IPS DF 6.9 (cell line): ENCODE results near the gene OCSTAMP.

Experiments
- DNase-seq: peaks from one replicate; pipeline ENCODE4 v3.0.0-alpha.2; 2013; ENCODE audit warnings: low read depth, low spot score
- H3K27ac ChIP-seq: one replicate; pipeline ENCODE4 v1.5.1; 2013; ENCODE audit warnings: low read length, control low read depth
- H3K27me3 ChIP-seq: 2 replicates; pipeline ENCODE4 v1.6.1; 2013; ENCODE audit warnings: mild to moderate bottlenecking, low read length; ENCODE audit not compliant: control insufficient read depth, insufficient read depth
- H3K36me3 ChIP-seq: 2 replicates; pipeline ENCODE4 v1.6.1; 2013; ENCODE audit warnings: low read length; ENCODE audit not compliant: control insufficient read depth, insufficient read depth
- H3K4me1 ChIP-seq: 2 replicates; pipeline ENCODE4 v1.6.1; 2013; ENCODE audit warnings: low read length; ENCODE audit not compliant: control insufficient read depth, insufficient read depth
- H3K4me3 ChIP-seq: 2 replicates; pipeline ENCODE4 v1.5.1; 2013; ENCODE audit warnings: mild to moderate bottlenecking, low read length
- H3K9me3 ChIP-seq: 2 replicates; pipeline ENCODE4 v1.6.1; 2013; ENCODE audit warnings: low read length, inconsistent platforms; ENCODE audit not compliant: control insufficient read depth, insufficient read depth
- WGBS: extraction: QIAGEN DNeasy Blood & Tissue Kit; methylation state at CpG from one replicate; pipeline ENCODE4 v1.1.7; 2013; ENCODE audit warnings: mixed read lengths, missing lambda C conversion rate; ENCODE audit not compliant: insufficient read length, insufficient coverage; 5-methylcytosine and 5-hydroxymethylcytosine counted together

OCSTAMP gene

DNA sequence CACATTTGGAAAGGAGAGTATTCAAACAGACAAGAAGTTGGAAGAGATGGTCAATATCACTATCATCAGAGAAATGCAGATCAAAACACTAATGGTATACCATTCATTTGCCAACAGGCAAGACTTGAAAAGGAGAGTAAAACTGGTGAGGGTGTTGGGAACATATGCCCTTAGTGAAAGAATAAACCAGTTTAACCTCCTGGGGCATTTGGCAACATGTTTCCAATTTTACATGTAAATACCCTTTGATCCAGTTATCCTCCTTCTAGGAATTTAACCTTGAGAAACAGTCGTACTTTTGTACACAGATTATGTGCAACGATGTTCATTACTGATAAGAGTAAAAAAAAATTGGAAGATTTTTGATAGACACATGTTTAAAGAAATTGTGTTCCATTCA is 34.1 kb upstream of the OCSTAMP start:
- Histone ChIP-seq H3K27ac (no peak overlapping the region), H3K27me3 (no peaks in the 10 kb centered on the region), H3K4me3 (no peak overlapping the region), H3K4me1 (peaks cover 5% of the 10 kb centered on the region), H3K36me3 (no peaks in the 10 kb centered on the region), H3K9me3 (no peaks in the 10 kb centered on the region)
- no peak for DNase-seq
- WGBS: no CpG with 5 or more reads among the region's 2 CpGs

DNA sequence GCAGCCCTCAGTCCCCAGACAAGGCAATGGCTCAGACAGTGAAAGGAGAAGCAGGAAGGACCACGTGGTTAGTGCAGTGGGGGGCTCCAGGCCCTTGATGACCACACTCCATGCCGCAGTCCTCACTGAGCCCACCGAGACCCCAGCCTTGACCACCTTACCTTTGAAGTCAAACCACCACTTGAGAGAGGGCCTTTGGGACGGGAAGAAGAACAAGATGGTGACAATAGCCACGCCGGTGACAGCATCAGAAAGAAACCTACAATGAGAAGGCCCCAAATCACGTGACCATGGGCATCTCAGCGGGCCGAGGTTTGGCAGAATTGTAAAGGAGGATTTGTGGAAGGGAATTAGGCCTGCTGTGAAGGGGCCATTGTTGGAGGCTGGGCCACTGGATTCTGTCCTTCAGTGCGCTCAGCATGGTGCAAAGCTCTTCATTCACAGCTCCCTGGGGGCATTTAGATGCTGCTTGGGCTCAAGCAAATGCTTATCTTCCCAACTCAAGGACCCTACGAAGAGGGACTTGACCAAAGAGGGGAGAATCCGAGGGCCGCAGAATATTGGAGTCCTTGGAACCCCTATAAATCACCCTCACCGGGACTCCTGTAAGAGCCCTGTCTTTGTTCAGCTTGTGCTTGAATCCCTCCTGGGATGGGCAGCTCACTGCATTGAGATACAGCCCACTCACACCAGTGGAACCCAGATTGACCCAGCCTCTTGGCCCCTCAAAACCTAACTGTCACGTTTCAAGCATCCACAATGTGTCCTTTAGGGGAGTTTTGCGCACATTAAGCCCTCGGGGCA is 33.2 kb upstream of the OCSTAMP start:
- DNase-seq: peak; percentile 63
- no peak overlapping the region for H3K4me3 ChIP-seq
- no peaks in the 10 kb centered on the region for H3K27me3 ChIP-seq
- H3K4me1 ChIP-seq: peaks cover 5% of the 10 kb centered on the region
- no CpG with 5 or more reads among the region's 17 CpGs for WGBS
- H3K9me3 ChIP-seq: no peaks in the 10 kb centered on the region
- H3K36me3 ChIP-seq: no peaks in the 10 kb centered on the region
- no peak overlapping the region for H3K27ac ChIP-seq

DNA sequence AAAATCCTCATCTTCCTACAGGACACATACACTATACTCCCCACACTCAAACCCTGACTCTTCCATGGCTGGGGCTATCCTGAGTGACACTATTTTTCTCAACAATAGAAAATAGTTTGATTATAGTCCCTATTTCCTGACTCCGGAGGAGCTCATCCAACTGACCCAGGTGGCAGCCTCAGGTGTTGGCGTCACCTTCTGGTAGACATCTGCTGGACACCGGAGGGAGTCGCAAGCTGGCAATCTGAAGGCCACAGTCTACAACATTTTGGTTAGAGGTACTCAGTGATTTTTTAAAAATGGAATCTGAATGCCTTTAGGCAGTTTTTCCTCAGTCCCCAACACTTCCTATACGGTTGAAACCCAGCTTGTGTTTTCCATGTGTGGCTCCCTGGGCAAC is 32.2 kb upstream of the OCSTAMP start:
- H3K4me1 ChIP-seq: peaks cover 5% of the 10 kb centered on the region
- H3K9me3 ChIP-seq: no peaks in the 10 kb centered on the region
- H3K36me3 ChIP-seq: no peaks in the 10 kb centered on the region
- H3K27me3 ChIP-seq: no peaks in the 10 kb centered on the region
- no peak overlapping the region for H3K4me3 ChIP-seq
- H3K27ac ChIP-seq: no peak overlapping the region
- no peak for DNase-seq
- no CpG with 5 or more reads among the region's 5 CpGs for WGBS

DNA sequence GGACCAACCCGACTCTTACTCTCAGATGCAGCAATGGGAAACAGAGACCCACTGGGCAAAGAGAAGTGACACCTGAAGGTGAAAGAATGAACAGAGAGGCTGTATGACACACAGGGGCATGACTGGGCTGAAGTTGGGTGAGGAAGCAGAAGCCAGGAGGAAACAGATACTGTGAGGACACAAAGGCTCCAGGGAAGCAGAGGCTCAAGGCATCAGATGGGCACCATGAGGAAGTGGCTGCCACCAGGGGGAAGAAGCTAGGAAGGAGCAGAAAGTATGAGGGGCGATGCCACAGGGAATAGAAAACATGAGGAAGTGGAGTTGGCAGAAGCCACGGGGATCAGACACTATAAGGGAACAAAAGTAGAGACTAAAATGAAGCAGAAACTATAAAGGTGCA is 30.9 kb upstream of the OCSTAMP start:
- no peak overlapping the region for H3K4me3 ChIP-seq
- no CpG with 5 or more reads among the region's 3 CpGs for WGBS
- H3K36me3 ChIP-seq: no peaks in the 10 kb centered on the region
- no peak for DNase-seq
- no peaks in the 10 kb centered on the region for H3K27me3 ChIP-seq
- H3K27ac ChIP-seq: no peak overlapping the region
- H3K4me1 ChIP-seq: peaks cover 5% of the 10 kb centered on the region
- H3K9me3 ChIP-seq: no peaks in the 10 kb centered on the region

DNA sequence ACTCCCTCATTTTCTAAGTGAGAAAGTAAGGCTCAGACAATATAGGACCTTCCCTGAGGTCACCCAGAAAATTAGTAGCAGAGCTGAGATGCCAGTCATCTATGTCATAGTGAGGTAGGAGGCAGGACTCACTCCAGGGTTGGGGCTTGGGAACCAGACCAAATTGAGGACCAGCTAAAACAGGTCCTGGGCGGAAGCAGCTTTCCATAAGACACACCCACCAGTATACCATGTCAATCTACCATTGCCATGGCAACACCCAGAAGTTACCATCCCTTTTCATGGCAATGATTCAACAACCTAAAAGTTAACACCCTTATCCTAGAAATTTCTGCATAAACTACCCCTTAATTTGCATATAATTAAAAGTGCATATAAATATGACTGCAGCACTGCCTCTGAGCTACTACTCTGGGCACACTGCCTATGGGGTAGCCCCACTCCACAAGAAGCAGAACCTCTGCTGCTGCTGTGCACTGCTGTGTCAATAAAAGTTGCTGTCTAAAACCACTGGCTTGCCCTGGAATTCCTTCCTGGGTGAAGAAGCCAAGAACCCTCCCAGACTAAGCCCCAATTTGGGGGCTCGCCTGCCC is 30.3 kb upstream of the OCSTAMP start:
- no peak for DNase-seq
- H3K27ac ChIP-seq: no peak overlapping the region
- H3K36me3 ChIP-seq: no peaks in the 10 kb centered on the region
- H3K9me3 ChIP-seq: no peaks in the 10 kb centered on the region
- peaks cover 5% of the 10 kb centered on the region for H3K4me1 ChIP-seq
- H3K4me3 ChIP-seq: no peak overlapping the region
- WGBS: no CpG with 5 or more reads among the region's 2 CpGs
- H3K27me3 ChIP-seq: no peaks in the 10 kb centered on the region

DNA sequence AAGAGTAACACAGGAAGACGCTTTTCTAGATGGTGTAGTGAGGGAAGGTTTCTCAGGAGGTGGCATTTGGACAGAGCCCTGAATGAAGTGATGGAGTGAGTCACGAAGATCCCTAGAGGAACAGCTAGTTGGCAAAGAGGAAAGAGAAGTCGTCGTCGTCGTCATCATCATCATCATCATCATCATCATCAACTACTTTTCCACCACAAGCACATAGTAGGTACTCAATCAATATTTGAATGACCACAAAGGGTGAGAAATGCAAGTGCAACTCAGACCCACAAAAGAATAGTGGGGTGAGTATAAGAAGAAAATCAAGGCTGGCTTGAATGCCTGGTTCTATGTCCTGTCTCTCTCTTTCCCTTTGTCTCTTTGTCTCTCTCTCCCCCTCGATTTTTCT is 28.3 kb upstream of the OCSTAMP start:
- no peaks in the 10 kb centered on the region for H3K36me3 ChIP-seq
- H3K27ac ChIP-seq: no peak overlapping the region
- no peak overlapping the region for H3K4me3 ChIP-seq
- no peak for DNase-seq
- H3K9me3 ChIP-seq: no peaks in the 10 kb centered on the region
- peaks cover 3% of the 10 kb centered on the region; the same call in 1 of the 2 replicates for H3K4me1 ChIP-seq
- WGBS: no CpG with 5 or more reads among the region's 7 CpGs
- H3K27me3 ChIP-seq: no peaks in the 10 kb centered on the region

DNA sequence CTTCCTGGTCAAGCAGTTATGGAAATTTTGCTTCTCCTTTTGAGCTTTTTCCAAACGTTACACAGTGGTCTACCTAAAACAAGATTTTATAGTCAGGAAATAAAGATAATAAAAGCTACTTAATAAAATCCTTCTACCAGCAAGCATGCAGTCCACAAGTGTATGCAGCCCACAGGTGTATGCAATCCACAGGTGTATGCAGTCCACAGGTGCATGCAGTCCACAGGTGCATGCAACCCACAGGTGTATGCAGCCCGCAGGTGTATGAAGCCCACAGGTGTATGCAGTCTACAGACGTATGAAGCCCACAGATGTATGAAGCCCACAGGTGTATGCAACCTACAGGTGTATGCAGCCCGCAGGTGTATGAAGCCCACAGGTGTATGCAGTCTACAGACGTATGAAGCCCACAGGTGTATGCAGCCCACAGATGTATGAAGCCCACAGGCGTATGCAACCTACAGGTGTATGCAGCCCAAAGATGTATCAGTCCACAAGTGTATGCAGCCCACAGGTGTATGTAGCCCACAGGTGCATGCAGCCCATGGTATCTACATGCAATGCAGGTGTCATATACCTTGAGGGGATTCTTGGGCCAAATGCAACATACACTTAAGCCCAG is 26.4 kb upstream of the OCSTAMP start:
- Histone ChIP-seq H3K4me3 (no peak overlapping the region), H3K27me3 (no peaks in the 10 kb centered on the region), H3K27ac (no peak overlapping the region), H3K4me1 (no peaks in the 10 kb centered on the region), H3K36me3 (no peaks in the 10 kb centered on the region), H3K9me3 (no peaks in the 10 kb centered on the region)
- DNase-seq: no peak
- WGBS: no CpG with 5 or more reads among the region's 6 CpGs

DNA sequence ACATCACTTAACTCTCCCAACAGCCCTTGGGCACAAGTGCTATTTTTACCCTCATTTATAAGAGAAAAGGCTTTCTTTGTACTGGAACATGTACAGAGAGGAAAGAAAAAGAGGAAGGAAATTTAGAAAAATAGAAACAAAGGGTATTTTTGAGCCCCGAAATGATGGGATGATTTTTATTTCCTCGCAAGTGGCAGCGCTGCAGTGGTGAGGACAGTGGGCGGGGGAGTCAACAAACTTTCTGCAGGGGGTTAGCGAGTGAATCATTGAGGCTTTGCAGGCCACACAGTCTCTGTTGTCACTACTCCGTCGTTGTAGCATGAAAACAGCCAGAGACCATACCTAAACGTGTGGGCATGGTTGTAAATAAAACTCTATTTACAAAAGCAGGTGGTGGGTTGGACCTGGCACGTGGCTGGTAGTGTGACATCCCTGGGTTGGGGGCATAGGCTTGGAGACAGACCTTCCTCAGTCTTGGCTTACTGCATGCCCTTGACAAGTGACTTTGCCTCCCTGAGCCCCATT is 25.5 kb upstream of the OCSTAMP start:
- Histone ChIP-seq H3K36me3 (no peaks in the 10 kb centered on the region), H3K27ac (no peak overlapping the region), H3K4me3 (no peak overlapping the region), H3K27me3 (no peaks in the 10 kb centered on the region), H3K4me1 (no peaks in the 10 kb centered on the region), H3K9me3 (no peaks in the 10 kb centered on the region)
- no peak for DNase-seq
- WGBS: no CpG with 5 or more reads among the region's 9 CpGs

DNA sequence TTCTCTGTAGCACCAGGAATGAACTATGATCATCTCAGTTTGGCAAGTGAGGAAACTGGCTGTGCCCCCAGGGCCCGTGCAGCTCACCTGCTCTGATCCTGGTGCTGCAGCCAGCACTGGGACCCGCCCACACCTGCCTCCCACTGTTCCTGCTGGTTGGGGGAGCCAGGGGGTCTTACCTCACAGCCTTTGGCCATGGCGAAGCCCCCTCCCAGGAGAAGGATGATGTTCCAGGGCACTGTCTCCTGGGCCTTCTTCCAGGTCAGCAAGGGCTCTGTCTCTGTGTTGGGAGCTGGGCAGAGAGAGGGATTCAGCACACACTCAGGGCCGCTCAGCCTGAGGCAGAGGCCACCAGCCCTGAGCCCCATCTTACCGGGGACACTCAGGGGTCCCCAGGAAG is 24.9 kb upstream of the OCSTAMP start:
- no peak for DNase-seq
- Histone ChIP-seq H3K27me3 (no peaks in the 10 kb centered on the region), H3K36me3 (no peaks in the 10 kb centered on the region), H3K9me3 (no peaks in the 10 kb centered on the region), H3K4me1 (no peaks in the 10 kb centered on the region), H3K4me3 (no peak overlapping the region), H3K27ac (no peak overlapping the region)
- WGBS: no CpG with 5 or more reads among the region's 5 CpGs

DNA sequence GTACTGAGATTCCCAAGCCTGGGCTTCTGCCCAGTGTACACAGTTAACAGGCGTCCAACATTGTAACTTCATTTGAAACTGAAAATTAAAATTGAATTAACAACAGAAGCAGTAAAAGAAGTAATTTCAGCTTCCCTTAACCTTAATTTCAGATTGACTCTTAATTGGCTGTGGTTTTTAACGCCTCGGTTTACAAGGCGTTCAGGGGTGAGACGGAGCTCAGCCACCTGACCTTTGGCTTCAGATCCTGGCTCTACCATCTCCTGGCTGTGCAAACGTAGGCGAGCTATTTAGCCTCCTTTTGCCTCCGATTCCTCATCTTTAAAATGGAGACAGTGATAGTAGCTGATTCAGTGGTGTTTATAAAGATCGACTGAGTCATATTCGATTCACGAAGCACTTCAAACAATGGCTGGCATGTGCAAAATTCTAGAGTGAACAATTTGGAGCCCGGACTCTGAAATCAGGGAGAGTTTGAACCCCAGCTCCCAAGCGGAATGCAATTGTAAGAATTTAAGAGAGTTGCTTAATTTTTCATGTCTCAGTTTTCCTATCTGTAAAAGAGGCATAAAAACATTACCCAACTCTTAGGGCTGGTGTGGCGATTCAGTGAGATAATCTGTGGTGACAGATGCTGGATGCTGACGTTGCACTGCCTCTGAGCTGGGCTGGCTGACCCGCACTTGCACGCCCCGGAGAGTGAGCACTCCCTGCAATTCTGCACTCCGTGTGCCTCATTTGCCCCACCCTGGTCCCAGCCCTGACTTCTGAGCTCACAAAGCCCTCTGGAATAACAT is 23.5 kb upstream of the OCSTAMP start:
- WGBS: no CpG with 5 or more reads among the region's 19 CpGs
- H3K9me3 ChIP-seq: no peaks in the 10 kb centered on the region
- H3K27ac ChIP-seq: no peak overlapping the region
- H3K27me3 ChIP-seq: no peaks in the 10 kb centered on the region
- H3K4me1 ChIP-seq: no peaks in the 10 kb centered on the region
- no peaks in the 10 kb centered on the region for H3K36me3 ChIP-seq
- no peak for DNase-seq
- no peak overlapping the region for H3K4me3 ChIP-seq
